Spinal cord (tissue), 10 donors: ENCODE measurements around the gene NOTUM. TPM values are rescaled to one million over a fixed set of nuclear protein-coding genes. Genes with fewer than 3 reads are reported as not detected.

ENCODE experiments used
- DNase-seq, 6 donors: peaks; one replicate each; pipeline versions ENCODE4 v3.0.0 to v3.0.0-alpha.2; 2013 to 2015; ENCODE audit warnings: low spot score in 6 of 6, low read depth in 4 of 6
- H3K27ac ChIP-seq: one replicate; pipeline ENCODE4 v1.5.1; 2013; ENCODE audit warnings: low read depth, low read length, control low read depth
- H3K27me3 ChIP-seq: one replicate; pipeline ENCODE4 v1.6.1; 2013; ENCODE audit warnings: low read length; ENCODE audit not compliant: control insufficient read depth, insufficient read depth
- H3K36me3 ChIP-seq: one replicate; pipeline ENCODE4 v1.6.1; 2013; ENCODE audit warnings: low read length; ENCODE audit not compliant: control insufficient read depth, insufficient read depth
- H3K4me1 ChIP-seq: one replicate; pipeline ENCODE4 v1.6.1; 2013; ENCODE audit warnings: low read length; ENCODE audit not compliant: control insufficient read depth, insufficient read depth
- H3K4me3 ChIP-seq: one replicate; pipeline ENCODE4 v1.5.1; 2013; ENCODE audit warnings: low read depth, low read length, control low read depth
- H3K9me3 ChIP-seq: one replicate; pipeline ENCODE4 v1.6.1; 2013; ENCODE audit warnings: low read length; ENCODE audit not compliant: control insufficient read depth, insufficient read depth
- WGBS: methylation state at CpG from one replicate; pipeline ENCODE4 v1.1.5; 2013; ENCODE audit warnings: missing lambda C conversion rate; ENCODE audit not compliant: insufficient coverage; 5-methylcytosine and 5-hydroxymethylcytosine counted together
- polyA plus RNA-seq, 2 donors: library from polyadenylated mRNA; unstranded; fragments of 120-200 nt; gene quantifications; one replicate each; pipeline ENCODE4 v1.2.1, GENCODE V29; 2013; ENCODE audit not compliant: insufficient read length in 2 of 2
- total RNA-seq, 2 donors: library from RNA; depleted of rRNA in 1 of 2; stranded (reverse); fragments of 120-200 nt in 1 of 2; fragments of >200 nt in 1 of 2; gene quantifications; one replicate each; pipeline versions ENCODE4 v1.2.3 to v1.2.4, GENCODE V29; 2013 to 2014
- donor health status: healthy.

The NOTUM gene
- total and polyA plus RNA-seq, 4 donors: 0.82 to 3.0 (median 1.1) TPM

DNA sequence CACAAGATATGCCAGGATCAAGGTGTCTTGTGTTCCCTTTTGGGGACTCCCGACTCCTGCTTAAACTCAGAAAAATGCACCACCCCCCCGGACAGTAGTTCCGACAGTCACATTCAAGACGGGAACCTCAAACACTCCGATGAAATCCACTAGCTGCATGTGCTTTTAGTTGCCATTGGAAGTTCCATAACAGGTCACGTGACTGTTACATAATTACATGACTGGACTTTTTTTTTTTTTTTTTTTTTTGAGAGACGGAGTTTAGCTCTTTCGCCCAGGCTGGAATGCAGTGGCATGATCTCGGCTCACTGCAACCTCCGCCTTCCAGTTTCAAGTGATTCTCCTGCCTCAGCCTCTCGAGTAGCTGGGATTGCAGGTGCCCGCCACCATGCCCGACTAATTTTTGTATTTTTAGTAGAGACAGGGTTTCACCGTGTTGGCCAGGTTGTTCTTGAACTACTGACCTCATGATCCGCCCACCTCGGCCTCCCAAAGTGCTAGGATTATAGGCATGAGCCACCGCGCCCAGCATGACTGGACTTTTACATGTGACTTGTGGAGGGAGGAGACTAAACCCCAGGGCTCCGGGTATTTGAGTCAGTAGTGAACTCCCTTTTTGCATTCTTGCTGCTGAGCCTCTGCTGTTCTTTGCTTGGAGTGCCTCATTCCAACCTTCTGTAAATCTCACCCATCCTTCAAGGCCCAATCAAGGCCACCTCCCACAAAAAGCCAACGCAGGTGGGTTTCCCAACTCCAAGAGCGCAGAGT lies 44.6 kb downstream of the NOTUM start:
- H3K36me3 ChIP-seq: peaks cover 69% of the 10 kb centered on the region

DNA sequence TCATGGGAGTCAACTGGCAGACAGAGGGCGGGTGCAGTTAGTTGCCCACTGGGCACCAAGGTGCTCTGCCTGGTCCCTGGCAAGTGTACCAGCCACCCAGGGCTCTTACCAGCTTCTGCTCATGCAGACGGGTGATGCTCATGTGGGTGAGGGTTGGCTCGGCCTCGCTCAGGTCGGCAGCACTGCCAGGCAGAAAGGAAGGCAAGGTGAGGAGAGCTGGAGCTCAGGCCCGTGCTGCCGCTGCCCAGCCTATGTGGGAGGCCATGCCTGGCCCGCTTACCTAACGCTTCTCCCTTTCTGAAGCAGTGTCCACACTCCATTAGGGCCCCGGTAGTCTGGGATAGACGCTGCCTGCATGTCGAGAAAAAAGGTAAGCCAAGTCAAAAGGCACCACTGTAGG lies 45.7 kb downstream of the NOTUM start:
- H3K27me3 ChIP-seq: no peaks in the 10 kb centered on the region
- DNase-seq: no peak
- peaks cover 29% of the 10 kb centered on the region for H3K4me1 ChIP-seq
- H3K9me3 ChIP-seq: no peaks in the 10 kb centered on the region
- H3K36me3 ChIP-seq: peaks cover 58% of the 10 kb centered on the region
- no peak overlapping the region for H3K4me3 ChIP-seq
- whole genome bisulfite sequencing: 89% methylated on average over 12 of the region's 12 CpGs
- H3K27ac ChIP-seq: no peak overlapping the region

More for the DNA sequence above, 44.6 kb downstream of the NOTUM start:
- Histone ChIP-seq H3K27ac (no peak overlapping the region), H3K9me3 (no peaks in the 10 kb centered on the region), H3K4me3 (no peak overlapping the region), H3K4me1 (peaks cover 23% of the 10 kb centered on the region), H3K27me3 (no peaks in the 10 kb centered on the region)
- 86% methylated on average over 16 of the region's 21 CpGs for WGBS
- no peak for DNase-seq

DNA sequence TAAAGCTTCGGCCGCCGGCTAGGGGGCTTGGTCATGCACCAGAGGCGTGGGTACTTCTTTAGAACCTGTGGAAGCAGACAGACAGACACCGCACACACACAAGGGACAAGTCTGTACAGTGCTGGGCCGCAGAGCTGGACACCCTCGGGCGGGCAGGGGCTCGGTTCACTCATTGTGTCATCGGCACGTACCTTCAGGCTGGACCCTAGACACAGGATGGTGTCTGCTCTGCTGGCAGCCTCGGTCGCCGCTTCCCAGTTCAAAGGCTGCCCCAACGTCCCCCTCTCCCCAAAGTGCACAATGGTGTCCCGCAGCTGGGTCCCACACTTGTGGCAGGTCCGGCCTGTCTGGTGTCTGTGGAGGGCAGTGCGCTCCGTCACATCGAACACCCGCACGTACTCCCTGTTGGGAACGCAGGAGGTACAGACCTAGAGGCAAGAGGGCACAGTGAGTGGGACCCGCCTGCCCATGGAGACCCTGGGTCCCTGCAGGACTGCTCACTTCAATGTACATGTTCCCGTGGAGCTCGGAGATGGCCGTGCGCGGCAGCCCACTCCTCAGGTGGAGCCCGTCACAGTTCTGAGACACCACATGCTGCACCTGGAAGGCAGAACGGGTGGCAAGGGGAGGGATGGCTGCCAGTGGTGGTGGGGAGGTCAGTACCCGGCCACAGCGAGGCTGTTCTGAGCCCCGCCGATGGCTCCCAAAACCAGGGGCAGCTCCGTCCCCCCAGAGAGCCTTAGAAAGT lies 46.7 kb downstream of the NOTUM start:
- no peak overlapping the region for H3K4me3 ChIP-seq
- H3K9me3 ChIP-seq: no peaks in the 10 kb centered on the region
- DNase-seq: no peak
- WGBS: 95% methylated on average over 32 of the region's 36 CpGs
- H3K27me3 ChIP-seq: no peaks in the 10 kb centered on the region
- no peak overlapping the region for H3K27ac ChIP-seq
- H3K4me1 ChIP-seq: peaks cover 39% of the 10 kb centered on the region
- H3K36me3 ChIP-seq: peaks cover 50% of the 10 kb centered on the region

DNA sequence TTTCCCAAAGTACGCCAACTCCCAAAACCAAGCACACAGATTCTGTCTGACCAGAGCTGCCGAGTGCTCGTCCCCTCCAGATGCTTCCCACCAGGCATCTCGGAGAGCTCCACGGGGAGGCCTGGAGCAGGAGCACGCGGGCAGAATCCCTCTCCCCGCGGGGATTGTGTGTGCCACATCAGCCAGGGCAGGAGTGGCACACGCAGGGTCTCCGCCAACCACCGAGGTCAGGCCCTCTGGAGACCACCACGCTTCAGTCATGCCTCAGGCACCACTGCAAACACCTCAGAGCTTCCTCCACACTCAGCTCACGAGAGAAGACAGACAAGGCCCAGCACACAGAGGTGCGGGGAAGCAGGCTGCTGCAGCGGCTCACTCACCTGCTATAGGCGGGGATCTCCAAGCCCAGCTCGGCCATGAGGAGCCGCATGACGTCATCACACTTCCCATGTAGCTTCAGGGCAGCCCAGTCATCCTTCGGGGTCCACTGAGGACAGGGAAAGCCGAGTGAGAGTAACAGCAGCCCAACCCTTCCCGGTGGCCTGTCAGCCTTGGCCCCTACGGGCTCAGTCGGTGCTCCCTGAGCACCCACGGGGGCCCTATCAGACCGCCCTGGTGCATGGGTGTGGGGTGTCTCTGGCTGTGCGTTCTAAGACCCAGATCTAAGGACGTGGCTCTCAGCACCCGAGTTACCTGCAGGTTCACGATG lies 47.4 kb downstream of the NOTUM start:
- H3K27ac ChIP-seq: no peak overlapping the region
- peaks cover 53% of the 10 kb centered on the region for H3K36me3 ChIP-seq
- no peak for DNase-seq
- WGBS: 96% methylated on average over 31 of the region's 31 CpGs
- H3K4me1 ChIP-seq: peaks cover 38% of the 10 kb centered on the region
- H3K9me3 ChIP-seq: no peaks in the 10 kb centered on the region
- no peaks in the 10 kb centered on the region for H3K27me3 ChIP-seq
- H3K4me3 ChIP-seq: no peak overlapping the region

DNA sequence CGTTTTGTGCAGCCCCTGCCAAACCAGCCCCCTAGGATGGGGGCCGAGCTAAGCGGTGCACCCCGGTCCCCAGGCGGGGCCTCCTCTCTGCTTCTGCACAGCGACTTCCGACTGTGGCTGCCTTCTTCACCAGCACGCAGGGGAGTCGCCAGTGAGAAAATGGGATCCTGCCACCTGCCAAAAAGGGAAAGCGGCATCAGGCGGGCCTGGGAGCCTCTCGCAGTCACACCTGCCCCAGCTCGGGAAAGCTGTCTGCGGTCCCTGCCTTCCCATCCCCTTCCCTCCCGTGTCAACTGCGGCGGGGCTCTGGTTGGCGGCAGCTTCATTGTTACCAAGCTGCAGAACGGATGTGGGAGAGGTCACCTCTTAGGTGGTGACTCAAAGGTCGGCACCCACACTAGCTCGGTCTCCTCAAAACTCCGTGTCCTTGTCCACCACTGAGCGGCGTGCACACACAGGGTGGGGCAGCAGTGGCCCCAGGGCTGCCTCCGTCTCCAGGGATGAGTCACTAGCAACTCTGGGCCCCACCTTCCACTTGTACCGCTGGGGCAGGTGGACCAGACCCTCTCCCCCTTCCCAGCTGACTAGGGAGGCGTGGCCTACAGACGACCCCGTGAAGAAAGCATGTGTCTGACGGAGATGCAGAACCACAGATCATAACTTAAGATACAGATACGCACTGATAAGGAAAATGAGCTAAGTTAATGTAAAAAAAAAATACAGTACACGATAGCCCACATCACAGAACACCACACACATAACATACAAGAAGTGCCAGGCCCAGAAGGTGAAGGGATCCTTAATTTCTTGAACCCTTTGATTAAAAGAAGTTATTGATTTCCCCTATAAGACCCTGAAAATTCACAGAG lies 48.3 kb downstream of the NOTUM start:
- Histone ChIP-seq H3K36me3 (peaks cover 62% of the 10 kb centered on the region), H3K4me3 (no peak overlapping the region), H3K27ac (no peak overlapping the region), H3K4me1 (peaks cover 33% of the 10 kb centered on the region), H3K9me3 (no peaks in the 10 kb centered on the region), H3K27me3 (no peaks in the 10 kb centered on the region)
- 95% methylated on average over 25 of the region's 32 CpGs for WGBS
- no peak for DNase-seq

DNA sequence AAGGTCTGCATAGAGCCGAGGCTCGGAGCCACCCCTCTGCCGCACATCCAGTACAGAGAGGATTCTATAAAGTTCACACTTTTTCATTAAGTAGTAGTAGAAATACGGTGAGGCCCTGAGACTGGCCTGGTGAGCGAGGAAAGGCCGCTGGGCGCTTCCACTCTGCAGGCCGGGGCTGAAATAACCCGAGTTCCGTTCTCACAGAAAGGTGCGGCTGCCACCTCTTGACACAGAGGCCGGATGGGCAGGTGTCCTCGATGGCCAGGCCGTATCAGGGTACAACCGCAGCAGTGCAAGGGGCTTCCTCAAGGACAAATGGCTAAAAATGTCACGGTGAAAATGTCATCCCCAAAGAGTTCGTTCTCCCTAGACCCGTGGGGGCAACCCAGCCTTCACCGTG lies 49.0 kb downstream of the NOTUM start:
- Histone ChIP-seq H3K4me1 (peaks cover 29% of the 10 kb centered on the region), H3K4me3 (no peak overlapping the region), H3K27me3 (no peaks in the 10 kb centered on the region), H3K27ac (peak overlapping the region; percentile 42), H3K36me3 (peaks cover 69% of the 10 kb centered on the region), H3K9me3 (no peaks in the 10 kb centered on the region)
- 89% methylated on average over 16 of the region's 19 CpGs for WGBS
- no peak for DNase-seq

DNA sequence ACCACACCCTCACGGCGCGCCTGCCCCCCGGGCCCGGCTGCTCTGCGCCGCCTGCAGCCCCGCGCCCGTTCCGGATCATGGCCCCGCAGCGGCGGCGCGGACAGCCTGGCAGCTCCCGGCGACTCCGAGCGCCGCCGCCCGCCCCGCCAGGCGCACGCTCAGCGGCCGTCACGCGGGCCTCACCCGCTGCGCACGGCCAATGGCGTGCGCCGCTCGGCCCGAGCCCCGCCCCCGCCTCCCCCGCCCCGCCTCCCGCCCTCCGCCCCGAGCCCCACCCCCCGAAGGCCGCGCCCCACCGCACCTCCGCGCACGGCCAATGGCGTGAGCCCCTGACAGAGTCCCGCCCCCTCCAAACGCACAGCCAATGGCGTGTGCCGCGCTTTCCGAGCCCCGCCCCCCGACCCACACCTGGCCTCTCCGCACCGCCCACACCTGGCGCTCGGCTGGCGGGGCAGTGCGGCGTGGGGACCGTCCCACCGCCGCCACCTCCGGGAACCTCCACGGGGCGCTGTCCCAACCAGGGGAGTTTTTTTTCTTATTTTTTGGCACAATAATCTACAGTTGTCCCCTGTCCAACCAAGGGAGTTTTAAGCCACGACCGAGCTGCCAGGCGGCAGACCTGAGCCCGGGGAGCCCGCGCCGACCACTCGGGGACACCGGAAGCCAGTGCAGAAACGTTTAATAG lies 49.6 kb downstream of the NOTUM start, which contains the start of gene PCYT2:
Gene PCYT2 (minus strand): TSS at position 123 of the 685 bp plus-strand sequence. CDS start 44 bp downstream, at position 79.
- peak; percentile 38 to 97 (median 81) for DNase-seq
- Histone ChIP-seq H3K27me3 (no peaks in the 10 kb centered on the region), H3K27ac (peak within 1 kb of the TSS; percentile 42), H3K9me3 (no peaks in the 10 kb centered on the region), H3K4me1 (peaks cover 24% of the 10 kb centered on the region), H3K36me3 (peaks cover 75% of the 10 kb centered on the region), H3K4me3 (peak within 1 kb of the TSS; percentile 59)
- WGBS: 2% methylated on average over 42 of the region's 84 CpGs

DNA sequence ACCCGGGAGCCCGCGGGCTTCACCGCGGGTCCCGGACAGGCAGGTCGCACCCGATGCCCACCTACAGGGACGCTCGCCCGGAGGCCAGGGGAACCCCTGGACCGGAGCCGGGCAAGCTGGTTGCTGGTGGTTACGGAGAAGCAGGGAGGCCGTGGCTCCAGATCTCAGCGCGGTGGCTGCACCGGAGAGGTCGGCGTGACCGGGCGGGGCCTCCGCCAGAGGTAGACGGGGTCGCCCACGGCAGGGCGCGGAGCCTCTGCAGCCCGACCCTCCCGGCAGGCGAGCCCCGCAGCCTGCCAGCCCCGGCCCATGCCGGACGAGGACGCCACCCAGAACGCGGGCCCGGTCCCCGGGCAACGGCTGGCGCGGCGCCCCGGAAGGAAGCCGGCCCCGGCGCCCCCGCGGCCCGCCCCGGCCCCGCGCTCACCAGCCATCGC lies 50.1 kb downstream of the NOTUM start:
- Histone ChIP-seq H3K4me3 (peak overlapping the region; percentile 59), H3K9me3 (no peaks in the 10 kb centered on the region), H3K4me1 (peaks cover 24% of the 10 kb centered on the region), H3K36me3 (peaks cover 80% of the 10 kb centered on the region), H3K27ac (no peak overlapping the region), H3K27me3 (no peaks in the 10 kb centered on the region)
- DNase-seq: peak in 1 of 6 donors; percentile 11
- 0% methylated on average over 55 of the region's 55 CpGs for WGBS
